T-helper 9 cell (primary cell): ENCODE data around the gene CDK13.

ENCODE experiments used
- DNase-seq: peaks from one replicate; pipeline ENCODE4 v3.0.0-alpha.2; 2020

Gene CDK13

GRCh38 chr7:39950473-39951225, 593 bp downstream of the CDK13 start:
- peak; percentile 26 for DNase-seq

DNA sequence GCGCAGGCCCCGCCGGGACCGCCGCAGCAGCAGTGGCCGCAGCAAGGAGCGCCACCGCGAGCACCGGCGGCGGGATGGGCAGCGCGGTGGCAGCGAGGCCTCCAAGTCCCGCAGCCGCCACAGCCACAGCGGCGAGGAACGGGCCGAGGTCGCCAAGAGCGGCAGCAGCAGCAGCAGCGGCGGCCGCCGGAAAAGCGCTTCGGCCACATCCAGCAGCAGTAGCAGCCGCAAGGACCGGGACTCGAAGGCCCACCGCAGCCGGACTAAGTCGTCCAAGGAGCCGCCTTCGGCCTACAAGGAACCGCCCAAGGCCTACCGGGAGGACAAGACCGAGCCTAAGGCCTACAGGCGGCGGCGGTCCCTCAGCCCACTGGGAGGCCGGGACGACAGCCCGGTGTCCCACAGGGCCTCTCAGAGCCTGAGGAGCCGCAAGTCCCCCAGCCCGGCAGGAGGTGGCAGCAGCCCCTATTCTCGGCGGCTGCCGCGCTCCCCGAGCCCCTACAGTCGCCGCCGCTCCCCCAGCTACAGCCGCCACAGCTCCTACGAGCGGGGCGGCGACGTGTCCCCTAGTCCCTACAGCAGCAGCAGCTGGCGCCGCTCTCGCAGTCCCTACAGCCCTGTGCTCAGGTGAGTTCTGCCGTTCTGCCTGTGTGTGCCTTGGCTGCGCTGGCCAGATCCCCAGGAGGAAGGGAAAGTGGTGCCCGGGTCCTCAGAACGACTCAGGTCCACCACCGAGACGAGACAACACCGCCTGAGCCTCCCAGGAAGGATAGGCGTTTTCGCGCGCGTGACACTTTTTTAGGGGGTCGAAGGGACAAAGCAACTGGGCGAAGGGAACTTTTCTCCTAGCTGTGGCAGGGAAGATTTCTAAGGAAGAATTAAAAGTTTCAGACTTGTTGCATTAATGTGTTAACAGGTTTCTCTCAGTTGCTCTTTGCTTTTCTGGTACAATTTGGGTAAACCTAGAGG, 1.5 kb downstream of the CDK13 start:
- DNase-seq: peak; percentile 54

- no peak for DNase-seq
Observed at GRCh38 chr7:39952374-39952773, 2.3 kb downstream of the CDK13 start.

GRCh38 chr7:39952803-39953202, 2.7 kb downstream of the CDK13 start:
- no peak for DNase-seq

DNA sequence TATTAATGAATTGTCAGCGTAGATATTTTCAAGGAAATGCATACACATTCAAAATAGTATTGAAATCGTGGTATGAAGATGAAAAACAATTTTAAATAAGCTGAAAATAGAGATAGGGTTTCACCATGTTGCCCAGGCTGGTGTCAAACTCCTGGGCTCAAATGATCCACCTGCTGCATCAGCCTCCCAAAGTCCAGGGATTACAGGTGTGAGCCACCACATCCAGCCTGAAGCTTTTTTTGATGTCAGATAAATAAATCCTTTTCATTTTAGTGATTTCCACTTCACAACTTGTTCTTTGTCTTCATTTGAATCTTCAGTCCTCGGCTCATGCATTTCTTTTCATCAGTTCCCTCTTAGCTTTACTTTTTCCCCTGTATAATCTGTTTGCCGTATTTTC, 4.6 kb downstream of the CDK13 start:
- no peak for DNase-seq

DNA sequence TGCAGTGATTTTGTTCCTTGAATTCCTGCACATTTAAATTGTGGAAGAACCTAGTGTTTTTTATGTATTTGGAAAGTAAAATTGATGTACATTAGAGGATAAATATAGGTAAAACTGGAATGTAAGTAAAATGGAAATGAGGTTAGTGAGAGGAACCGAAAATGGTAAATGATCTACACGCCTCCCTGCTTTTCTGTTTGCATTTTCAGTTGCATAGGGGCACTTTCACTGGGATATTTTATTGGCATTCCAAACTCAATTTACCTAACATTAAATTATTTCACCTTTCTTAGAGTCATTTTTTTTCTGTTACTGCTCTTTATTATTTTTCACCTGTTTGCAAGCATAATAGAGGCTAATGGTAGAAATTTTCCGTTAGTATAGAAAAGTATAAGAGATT, 8.0 kb downstream of the CDK13 start:
- DNase-seq: no peak

DNA sequence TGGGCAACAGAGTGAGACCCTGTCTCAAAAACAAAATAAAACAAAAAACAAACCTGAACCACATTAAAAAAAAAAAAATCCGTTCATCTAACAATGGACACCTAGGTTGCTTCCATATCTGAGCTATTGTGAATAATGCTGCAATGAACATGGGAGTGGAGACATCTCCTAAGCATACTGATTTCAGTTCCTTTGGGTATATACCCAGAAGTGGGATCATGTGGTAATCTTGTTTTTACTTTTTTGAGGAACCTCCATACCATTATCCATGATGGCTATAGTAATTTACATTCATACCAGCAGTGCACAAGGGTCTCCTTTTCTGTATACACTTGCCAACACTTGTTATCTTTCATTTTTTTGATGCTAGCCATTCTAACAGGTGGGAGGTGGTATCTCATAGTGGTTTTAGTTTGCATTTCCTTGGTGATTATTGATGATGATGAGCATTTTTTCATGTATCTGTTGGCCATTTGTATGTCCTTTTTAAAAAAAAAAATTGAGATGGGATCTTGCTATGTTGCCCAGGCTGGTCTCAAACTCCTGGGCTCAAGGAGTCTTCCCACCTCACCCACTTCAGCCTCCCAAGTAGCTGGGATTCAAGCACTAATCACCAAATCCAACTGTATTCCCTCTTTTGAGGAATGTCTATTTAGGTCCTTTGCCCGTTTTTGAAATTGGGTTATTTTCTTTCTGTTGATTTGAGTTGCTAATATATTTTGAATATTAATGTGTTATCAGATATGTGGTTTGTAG, 17.5 kb downstream of the CDK13 start:
- DNase-seq: no peak

DNA sequence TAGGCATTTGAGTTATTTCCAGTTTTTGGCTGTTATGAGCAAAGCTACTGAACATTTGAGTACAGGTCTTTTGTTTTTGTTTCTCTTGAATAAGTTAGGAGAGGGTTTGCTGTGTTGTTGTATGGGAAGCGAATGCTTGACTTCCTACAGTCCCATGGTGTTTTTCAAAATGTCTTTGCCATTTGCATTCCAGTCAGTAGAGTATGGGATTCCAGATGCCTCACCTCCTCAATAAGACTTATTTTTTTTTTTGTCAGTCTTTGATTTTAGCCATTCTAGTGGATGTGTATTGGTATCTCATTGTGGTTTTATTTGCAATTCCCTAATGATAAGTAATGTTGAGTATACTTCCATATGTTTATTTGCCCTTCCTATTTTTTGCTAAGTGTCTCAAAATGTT, 19.4 kb downstream of the CDK13 start:
- no peak for DNase-seq

DNA sequence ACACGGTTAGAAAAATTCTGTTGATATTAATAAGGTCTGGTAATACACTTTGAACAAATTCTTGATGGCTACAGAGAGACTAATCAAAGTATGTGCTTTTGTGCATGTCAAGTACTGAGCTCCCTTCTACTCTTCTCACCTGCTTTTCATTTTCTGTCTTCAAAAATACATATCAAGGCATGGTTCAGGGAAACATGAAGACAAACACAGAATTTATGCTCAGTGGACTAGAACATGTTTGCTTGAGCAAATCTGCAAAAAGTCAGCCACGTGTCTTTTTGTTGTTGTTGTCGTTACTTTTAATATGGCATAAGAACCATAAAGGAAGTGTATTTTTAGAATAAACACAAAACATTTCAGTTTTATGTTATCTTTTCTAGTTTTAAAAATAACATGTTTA, 21.9 kb downstream of the CDK13 start:
- no peak for DNase-seq

GRCh38 chr7:39973801-39974200, 23.7 kb downstream of the CDK13 start:
- DNase-seq: no peak

GRCh38 chr7:39978230-39978934, 28.3 kb downstream of the CDK13 start:
- DNase-seq: no peak

- DNase-seq: peak; percentile 13
Observed at GRCh38 chr7:39979406-39980073, 29.5 kb downstream of the CDK13 start.

DNA sequence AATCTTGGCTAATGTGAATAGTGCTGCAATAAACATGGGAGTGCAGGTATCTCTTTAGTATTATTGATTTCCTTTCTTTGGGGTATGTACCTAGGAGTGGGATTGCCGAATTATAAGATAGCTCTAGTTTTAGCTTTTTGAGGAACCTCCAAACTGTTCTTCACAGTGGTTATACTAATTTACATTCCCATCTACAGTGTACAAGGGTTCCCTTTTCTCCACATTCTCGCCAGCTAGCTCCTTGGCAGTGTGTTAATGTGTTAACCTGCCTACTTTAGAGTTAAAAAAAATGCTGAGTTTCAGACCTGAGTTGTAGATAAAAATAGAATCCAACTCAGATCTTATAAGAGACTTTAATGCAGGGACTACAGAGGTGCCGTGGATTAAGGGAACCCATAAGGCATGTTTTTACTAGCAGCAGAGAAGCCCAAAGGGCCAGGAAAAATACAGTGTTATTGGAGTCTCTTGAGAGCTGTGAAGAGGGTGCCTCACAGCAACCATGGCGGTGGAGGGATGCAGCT, 35.4 kb downstream of the CDK13 start:
- no peak for DNase-seq

DNA sequence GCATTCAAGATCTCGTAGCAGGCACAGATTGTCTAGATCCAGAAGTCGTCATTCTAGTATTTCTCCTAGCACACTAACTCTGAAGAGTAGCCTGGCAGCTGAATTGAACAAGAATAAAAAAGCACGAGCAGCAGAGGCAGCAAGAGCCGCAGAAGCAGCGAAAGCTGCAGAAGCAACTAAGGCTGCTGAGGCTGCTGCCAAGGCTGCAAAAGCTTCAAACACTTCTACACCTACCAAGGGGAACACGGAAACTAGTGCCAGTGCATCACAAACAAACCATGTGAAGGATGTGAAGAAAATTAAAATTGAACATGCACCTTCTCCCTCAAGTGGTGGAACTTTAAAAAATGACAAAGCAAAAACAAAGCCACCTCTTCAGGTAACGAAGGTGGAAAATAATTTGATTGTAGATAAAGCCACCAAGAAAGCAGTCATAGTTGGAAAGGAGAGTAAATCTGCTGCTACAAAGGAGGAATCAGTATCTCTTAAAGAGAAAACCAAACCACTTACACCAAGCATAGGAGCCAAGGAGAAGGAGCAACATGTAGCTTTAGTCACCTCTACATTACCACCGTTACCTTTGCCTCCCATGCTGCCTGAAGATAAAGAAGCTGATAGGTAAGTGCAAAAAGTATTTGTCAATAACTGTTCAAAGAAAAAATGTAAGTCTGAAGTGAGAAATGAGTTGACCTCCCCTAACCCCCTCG, 37.7 kb downstream of the CDK13 start:
- DNase-seq: no peak

DNA sequence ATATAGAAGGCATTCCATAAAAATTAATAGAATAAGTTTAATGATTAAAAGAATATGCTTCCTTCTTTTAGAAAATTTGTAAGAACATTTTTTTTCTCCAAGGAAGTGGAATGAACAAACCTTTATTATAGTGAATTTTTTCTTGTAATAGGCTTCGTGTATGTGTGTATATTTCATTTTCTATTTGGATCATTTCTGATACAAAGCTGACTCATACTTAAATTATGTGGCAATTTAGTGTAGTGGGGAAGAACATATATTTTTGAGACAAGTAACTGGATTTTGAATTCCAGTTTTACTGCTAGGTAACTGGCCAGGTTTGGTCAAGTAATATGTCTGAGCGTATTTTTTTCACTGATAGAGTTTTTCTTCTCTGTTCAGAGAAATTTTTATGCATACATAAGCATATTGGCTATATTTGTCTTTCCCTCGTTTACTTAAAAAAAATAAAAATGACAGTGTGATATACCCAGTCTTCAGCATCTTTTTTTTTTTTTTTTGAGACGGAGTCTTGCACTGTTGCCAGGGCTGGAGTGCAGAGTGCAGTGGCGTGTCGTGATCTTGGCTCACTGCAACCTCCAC, 50.8 kb downstream of the CDK13 start:
- no peak for DNase-seq

DNA sequence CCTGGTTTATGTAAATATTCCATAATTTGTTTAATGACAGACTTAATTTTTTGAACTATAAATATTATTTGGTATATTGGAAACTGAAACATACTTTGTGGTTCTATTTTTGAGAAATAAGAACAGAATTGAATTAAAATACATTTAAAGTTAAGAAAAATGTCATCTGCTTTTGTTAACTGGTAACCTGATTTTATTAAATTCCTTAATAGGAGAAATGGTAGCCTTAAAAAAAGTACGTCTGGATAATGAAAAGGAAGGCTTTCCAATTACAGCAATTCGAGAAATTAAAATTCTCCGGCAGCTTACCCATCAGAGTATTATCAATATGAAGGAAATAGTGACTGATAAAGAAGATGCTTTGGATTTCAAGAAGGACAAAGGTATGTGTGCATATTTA, 51.6 kb downstream of the CDK13 start:
- no peak for DNase-seq

DNA sequence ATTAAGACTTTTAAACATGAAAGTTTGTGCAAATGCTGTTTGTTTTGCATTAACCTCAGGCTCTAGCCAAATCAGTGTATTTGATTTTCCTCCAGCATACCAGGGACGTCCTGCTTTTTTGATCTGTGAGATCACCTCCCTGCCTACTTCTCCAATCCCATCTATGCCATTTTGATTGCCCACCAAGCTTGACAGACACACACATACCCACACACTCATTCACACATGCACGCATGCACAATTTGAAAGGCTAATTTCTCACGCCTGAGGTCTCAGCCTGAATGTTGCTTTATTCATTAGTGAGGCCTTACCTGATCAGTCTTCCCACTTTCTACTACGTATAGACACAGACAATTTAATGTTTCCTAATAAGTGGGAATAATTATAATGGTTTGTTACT, 53.5 kb downstream of the CDK13 start:
- no peak for DNase-seq

DNA sequence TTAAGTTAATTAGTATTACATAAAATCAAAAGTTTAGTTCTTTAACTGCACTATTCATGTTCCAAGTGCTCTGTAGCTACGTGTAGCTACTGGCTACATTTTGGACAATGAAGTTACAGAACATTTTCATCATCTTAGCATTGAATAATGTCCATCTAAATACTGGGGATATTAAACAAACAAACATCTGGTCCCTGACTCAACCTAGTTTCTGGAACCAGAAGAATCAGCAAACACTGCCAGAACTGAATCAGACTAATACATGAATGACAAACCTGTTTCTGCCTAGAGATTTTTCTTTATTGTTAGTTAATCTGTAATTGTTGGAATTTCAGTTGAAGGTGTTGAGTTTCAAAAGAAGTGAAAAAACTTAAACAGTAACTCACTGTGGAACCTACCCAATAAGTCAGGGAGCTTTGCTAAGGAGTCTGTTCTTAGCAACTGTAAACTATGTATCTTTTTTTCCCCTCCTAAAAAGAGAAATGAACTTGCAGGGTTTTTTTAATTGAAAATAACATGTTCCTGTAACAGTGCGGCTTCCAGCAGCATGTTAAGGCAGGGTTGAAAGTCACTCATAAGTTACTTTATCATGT, 58.3 kb downstream of the CDK13 start:
- DNase-seq: no peak

GRCh38 chr7:40009301-40009700, 59.2 kb downstream of the CDK13 start:
- DNase-seq: no peak

GRCh38 chr7:40014376-40014775, 64.3 kb downstream of the CDK13 start:
- DNase-seq: no peak
